Measurements from ENCODE around the gene KLHDC4.

The KLHDC4 gene

DNA sequence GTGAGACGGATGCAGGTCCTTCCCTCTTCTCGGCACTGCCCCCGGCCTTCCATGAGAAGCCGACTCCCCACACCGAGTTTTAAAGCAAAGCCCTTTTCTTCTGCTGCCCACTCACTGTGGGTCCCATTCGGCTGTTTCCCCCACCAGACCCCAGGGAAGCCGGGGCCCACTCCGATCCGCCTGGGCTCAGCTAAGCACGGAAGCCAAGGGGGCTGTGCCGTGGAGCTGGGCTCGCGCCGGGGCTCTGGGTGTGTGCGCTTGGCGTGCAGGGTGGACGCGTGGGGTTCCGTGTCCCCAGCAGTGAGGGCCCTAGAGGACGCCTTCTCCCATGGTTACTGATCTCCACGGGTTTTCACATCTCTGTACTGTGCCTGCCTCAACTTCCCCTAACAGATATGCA is 68.5 kb downstream of the KLHDC4 start:
- no peak for DNase-seq

DNA sequence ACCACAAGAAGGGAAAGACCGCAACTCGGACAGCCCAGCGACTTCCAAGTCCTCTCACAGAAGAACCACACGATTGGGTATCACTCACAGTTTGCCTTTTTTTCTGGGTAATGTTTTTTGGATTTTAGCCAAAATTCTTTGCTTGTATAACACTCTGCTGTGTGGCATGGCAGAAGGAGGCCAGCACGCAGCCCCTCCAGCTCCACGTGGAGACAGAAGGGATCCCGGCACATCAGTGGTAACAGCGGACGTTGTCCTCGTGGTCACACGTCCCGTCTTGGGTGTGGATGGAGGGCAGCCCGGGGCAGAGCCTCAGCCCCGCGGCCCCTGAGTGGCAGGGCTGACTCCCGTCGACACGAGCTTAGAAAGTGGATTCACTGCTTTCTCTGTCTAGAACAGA is 69.1 kb downstream of the KLHDC4 start:
- DNase-seq, result no peak

DNA sequence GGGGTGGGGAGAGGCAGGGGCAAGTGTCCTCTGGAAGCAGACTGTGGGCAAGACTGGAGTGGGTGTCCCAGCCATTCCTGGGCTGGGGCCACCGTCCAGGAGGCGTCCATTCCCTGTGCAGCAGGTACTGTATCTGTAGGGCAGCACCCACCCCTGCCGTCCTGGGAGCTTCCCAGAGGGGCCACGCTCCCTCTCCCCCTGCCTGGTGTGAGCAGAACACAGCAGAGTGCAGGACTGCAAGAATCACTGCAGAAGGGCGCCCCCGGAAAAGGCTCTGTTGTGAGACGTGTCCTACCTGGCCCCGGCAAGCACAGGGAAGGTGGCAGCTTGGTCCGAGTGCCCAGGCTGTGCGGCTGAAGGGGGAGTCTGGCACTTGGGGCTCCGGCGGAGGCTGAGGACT is 70.3 kb downstream of the KLHDC4 start:
- DNase-seq, result no peak

DNA sequence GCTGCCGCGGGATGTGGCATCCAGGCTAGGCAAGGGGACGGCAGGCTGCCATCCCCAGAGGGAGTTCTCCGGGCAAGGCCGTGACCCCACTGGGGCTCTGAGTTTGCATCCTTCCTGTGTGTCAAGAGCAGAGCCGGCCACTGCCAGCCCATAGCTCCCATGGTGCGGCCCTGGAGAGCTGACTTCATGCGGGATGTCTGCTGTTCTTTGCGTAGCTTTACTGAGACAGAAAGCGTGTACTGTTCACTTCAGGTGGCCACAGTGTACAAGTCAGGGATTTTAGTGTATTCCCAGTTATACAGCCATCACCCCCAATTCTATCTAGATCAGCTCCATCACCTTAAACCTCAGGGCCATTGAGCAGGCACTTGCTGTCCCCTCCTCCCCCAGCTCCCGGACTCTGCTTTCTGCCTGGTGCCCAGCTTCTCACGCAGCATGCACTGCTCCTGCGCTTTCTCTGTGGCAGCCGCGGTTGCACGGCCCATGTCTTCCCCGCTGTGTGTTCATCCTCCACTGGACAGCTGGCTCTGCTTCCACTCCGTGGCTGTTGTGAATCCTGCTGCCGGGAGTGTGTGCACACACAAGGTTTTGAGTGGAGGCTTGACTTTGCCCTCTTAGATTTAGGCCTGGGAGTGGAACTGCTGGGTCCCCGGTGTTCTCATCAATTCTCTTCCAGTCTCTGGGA is 71.2 kb downstream of the KLHDC4 start:
- no peak for DNase-seq

DNA sequence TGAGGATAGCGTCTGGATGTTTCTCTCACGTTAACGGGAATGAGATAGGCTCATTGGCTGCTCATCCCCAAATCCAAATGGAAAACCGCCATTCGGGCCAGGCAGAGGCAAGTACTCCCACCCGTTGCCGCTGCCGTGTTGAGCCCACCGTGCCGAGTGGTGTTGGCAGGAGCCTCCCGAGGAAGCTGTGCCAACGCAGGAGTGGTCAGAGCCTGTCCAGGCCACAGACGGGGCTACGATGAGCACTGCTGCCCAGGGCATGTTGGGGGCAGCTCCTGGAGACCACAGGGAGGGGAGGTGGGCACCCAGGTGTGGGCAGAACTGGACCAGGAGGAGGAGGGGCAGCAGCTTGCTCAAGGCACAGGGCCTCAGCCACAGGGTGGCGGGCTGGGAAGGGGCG is 72.0 kb downstream of the KLHDC4 start:
- DNase-seq, result no peak

DNA sequence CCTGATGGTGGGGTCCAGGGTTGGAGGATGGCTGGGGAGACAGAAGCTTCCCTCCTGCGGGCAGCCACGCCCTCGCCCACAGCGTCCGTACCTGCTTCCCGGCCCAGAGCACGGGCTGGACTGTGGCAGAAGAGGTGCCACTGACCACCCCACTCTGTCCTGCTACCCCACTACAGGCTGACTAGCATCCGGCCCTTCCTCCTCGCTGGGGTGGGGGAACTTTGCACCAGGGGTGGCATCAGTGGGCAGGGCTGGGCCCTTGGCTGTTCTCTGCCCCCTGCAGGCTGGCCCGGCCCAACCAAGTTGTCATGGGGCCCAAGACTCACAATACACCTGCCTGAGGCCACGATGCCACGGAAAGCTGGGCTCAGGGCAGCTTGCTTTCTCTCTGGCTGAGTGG is 73.0 kb downstream of the KLHDC4 start:
- no peak for DNase-seq

DNA sequence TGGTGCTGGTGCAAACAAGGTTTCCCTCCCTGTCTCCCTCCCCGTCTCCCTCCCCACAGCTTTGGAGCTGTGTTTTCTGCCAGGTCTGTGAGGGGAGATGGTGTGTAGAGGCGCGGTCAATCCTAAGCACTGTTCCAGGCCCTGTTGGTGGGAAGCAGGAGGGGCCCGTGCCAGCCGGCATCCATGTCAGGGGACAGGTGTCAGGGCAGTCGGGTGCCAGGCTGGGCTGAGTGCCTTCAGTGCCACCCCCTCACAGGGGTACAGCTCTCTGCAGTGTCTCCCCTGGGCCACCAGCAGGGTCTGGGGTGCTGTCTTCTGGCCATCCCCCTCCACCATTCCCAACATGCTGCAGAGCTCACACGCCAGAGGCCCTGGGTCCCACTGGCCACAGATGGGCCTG is 73.6 kb downstream of the KLHDC4 start:
- DNase-seq, result no peak

DNA sequence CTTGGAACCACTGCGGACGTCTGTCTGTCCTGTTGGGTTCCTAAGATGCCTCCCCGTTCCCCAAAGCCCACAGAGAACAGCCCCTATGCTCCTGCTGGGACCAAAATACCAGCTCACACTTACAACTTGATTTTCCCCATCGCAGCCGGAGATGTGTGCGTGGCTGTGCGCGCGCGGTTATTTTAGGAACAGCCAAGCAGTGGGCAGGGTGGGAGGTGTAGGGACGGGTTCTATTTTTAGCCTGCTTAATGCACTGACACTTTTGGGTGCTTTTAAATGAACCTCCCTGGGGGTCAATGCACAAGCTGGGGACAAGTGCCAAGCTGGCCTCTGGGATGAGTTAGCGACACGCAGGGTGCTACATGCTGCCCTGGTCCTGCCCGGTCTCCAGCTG is 74.1 kb downstream of the KLHDC4 start:
- DNase-seq, result no peak

DNA sequence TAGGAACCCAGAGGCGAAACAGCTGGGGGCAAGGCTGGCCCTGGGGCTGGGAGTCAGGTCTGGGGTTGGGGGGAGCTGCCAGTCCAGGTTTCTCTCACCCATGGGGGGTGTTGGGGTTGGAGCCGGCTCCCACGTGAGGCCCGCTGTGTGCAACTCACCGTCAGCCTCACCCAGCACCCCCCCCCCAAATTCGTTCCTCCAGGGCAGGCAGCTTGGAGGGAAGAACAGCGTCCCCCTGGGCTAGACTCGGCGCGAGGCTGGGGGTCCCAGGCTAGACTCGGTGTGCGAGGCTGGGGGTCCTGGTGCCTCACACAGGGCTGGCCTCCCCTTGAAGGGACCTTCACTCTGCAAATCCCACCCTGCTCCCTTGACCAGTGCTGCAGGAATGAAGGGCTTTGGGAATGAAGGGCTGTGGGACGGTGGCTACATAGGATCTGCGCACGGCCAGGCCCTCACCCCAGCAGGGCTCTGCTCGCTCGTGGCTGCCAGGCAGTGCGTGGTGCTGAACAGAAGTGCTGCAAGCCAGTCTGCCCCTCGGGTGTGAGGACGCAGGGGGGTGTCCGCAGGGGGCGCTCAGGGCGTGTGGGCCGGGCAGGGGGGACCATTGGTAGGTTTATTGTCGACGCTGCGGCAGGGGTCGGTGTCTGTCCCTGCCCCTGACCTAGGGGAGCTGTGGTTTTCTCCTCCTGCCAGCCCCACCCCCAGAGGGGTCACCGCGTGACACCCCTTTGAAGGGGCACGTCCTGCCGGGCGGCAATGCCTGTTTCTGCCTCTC is 74.7 kb downstream of the KLHDC4 start:
- no peak for DNase-seq

DNA sequence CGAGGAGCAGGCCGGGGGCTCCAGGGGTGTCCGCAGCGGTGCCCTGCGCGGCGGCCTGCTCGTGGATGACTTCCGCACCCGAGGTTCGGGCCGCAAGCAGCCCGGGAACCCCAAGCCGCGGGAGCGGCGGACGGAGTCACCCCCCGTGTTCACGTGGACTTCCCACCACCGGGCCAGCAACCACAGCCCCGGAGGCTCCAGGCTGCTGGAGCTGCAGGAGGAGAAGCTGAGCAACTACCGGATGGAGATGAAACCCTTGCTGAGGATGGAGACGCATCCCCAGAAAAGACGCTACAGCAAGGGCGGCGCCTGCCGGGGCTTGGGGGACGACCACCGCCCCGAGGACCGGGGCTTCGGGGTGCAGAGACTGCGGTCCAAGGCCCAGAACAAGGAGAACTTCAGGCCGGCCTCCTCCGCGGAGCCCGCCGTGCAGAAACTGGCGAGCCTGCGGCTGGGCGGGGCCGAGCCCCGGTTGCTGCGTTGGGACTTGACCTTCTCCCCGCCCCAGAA is 75.8 kb downstream of the KLHDC4 start:
- no peak for DNase-seq

DNA sequence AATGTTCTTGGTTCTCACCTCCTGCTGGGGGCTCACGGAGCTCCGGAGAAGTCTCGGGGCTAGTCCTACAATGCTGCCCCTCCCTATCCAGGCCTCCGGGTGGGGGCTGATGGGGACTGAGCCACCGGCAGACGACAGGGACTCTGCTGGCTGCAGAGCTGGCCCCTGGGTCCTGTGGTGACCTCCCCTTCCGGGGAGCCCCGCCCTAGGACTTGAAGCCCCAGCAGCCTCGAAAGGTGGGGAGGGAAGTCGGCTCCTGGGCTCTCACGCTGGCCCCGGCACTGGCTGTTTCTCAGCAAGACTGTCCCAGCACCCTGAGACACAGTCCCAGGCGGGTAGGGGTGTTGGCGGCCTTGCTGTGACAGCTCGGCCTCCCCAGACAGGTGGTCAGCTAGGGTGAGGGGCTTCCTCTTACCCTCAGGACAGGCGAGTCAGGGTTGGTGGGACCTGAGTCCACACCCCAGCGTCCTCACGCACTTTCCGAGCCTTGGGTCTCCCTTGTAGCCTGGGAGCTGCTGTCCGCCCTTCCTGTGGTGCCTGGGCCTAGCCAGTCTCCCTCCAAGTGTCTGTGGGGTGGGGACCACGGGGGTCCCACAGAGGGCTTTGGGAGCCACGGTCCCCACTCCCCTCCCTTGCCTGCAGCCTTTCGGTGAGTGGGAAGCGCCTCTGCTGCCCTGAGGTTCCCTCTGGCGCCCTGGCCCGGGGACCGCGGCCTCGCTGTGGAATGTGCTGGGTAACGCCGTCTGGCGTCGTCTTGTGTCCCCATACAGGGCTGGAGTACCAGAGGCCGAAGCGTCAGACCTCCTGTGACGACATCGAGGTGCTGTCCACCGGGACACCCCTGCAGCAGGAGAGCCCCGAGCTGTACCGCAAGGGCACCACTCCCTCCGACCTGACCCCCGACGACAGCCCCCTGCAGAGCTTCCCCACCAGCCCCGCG is 76.6 kb downstream of the KLHDC4 start:
- no peak for DNase-seq

DNA sequence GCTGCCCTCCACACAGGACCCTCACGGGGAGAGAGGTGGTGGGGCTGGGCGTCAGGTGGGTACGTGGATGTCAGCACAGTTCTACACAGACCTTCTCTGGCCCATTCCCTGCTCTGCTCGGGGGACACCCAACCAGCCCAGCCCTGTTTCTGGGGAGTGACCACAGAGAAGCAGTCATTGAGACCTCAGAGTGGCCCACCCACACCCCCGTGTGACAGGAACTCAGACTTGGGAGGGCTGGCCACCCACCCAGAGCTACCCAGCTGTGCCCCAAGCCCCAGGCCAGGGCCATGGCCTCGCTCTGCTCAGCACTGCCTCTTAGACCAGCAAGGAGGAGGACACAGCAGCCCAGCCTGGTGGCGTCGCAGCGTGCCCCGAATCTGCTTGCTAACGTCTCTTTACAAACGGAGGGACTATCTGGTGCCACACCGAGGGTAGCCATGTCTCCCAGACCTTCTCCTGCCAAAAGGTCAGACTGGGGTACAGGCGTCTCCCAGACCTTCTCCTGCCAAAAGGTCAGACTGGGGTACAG is 77.7 kb downstream of the KLHDC4 start:
- DNase-seq, result no peak

DNA sequence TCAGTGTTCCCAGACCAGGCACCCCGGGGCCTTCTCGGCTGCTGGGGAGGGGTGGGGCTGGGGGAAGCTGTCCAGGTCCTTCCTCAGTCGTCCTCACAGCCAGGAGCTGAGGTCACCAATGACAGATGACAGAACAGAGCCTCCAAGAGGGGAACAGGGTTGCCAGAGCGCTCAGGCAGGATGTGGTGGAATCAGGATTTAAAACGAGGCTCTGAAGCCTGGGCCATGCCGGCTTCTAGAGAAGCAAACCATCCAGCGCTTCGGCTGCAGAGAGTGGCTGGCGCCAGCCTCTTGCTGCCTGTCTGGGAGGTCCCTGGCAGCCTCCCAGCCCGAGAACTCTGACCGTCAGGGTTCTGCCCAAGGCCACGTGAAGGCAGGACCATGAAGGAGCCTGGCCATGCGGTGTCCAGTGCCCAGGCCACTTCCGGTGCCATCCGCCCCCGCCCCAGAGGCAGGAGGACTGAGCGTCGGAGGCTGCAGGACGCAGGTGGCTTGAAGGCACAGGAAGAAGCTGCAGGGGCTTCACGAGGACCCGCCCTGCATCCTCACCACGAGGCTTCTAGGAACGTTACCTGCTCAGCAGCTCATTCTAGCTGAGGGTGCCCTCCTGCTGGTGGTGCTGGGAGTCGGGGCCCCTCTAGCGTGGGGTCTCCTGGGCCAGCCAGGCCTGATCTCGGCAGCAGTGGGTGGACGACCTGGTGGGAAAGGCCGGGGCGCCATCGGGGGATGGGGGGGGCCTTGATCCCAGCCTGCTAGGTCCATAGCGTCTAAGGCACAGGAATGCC is 78.5 kb downstream of the KLHDC4 start:
- no peak for DNase-seq

DNA sequence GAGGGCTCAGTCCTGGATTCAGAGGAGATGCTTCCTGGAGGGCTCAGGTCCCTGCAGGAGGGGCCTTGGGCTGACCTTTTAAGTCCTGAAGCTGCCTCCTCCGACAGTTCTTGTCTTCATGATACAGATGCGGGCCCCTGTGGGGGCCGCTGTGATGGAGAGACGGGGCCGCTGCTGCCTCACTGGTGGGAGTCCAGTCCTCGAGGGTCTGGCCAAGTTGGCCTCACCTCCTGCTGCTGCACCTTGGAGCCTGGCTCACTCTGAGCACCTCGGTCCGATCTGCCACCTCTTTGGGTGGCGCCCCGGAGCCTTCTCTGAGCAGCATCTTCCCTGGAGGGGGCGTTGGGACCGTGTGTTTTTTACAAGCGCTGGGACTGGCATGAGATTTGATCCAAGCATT is 79.1 kb downstream of the KLHDC4 start:
- DNase-seq, result no peak

DNA sequence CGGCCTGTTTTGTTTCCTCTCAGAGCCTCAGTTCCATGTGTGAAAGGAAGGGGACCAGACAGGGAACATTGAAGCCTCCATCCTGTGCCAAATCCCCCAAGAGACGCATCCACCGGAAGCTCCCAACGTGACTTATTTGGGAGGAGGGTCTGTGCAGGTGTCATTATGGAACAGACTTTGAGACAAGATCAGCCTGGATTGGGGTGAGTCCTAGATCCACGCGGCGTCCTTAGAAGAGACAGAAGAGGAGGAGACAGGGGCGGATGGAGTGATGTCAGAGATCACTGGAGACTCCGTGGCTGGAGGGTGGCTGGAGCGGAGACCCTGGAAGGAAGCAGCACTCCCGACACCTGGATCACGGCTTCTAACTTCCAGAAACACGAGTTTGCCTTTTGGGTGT is 80.0 kb downstream of the KLHDC4 start:
- DNase-seq, result no peak

DNA sequence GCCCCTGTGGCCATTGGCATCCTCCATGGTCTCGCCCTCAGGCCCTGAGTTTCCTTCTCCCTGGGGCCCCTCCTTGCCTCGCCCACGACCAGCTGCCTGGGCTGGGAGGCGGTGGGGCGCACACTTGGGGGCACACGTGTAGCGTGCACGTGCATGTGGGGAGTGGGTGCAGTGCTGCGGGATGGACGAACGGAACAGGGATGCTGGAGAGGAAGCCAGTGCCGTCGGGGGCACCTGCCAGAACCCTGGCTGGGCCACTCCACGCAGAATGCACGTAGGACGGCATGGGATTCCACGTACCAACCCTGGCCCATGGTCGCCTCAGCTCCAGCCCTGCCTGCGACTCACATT is 80.4 kb downstream of the KLHDC4 start:
- no peak for DNase-seq

DNA sequence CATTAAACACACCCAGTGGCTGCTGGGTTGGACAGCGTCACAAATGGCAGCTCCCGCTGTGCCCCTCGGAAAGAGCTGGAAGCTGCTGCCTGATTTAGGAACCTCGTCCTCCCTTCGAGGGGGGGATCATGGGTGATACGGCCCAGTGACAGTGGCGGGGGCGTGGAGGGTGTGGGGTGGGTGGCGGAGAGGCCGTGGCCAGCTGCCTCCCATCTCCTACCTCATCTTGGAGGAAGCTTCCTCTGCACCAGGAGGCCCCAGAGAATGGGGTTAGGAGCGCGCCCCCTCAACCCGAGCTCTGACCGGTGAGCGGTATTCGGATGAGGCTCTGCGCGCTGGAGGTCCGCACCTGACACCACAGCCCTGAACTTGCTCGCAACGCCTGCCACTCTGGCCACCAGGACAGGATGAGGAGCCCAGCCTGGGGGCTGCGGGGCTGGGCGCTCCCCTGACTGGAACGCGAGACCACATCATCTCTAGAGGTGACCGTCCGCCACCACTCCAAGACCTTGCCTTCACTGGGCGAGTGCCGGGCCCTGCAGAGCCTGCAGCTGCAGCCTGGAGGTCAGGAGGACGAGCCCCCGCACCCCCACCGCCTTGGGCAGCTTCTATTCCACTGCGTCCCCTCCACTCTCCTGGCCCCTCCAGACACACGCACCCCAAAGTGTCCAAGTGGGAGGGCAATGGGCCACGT is 80.9 kb downstream of the KLHDC4 start:
- no peak for DNase-seq

DNA sequence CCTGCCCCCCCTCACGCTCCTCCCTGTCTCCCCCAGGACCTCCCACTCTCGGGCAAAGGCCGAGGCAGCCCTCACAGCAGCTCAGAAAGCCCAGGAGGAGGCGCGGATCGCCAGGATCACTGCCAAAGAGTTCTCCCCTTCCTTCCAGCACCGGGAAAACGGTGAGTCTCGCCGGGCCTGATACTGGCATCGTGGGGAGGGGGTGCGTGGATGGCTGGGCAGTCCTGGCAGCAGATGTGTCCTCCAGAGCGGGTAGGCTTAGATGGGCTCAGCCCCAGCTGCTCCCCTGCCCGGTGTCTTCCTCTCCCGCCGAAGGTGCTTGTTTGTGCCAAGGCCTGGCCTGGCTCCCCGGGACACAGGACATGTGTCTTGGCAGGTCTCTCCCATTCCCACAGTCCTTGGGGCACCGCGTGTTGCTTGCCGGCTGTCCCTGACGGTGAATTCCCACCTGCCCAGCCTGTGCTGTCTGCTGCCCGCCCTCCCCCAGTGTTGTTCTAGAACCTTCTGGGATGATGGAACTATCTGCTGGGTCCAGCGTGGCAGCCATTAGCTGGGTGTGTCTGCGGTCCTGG is 81.6 kb downstream of the KLHDC4 start:
- DNase-seq, result no peak

DNA sequence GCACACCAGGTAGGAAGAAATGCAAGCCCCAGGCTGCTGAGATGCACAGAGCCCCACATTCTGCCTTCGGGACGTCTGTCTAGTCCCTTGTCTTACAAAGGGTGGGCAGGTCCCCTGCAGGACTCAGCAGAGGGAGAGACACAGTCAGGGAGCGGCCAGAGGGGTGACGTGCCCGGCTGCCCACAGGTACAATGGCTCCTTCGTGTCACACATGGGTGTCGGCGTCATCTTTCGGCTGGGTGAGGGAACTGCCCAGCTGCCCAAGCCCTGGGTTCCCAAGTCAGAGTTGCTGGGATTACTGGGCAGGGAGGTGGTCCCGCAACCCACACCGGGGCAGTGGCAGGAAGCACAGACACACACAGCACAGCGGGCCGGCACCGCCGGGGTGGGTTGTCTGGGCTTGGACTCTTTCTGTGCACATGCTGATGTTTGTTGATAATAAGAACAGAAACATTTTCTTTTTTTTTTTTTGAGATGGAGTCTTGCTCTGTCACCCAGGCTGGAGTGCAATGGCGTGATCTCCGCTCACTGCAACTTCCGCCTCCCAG is 82.9 kb downstream of the KLHDC4 start:
- no peak for DNase-seq

DNA sequence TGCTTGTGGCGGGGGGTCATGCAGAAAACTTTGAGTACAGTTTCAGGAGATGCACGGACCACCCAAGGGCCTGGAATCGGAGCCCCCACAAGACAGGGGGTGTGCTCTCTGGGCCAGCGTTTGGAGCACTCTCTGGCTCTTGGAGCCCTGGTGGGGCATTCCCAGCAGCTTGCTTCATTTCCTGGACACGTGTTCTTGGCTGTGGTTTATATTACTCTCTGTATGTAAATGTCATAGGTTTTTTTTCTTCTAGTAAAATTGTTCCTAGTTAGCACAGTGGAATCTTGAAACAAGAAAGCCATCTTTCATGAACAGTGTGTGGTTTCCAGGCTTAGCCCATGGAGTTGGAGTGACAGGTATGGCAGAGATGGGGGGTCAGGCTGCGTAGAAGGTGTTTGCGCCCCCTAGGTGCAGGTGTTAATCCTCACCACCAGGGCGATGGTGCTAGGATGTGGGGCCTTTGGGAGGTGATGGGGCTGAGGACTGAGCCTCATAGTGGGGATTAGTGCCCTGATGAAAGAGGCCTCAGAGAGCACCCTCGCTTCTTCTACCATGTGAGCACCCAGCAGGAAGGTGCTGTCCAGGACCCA is 83.7 kb downstream of the KLHDC4 start:
- DNase-seq, result peak; percentile 71

All from inflammatory macrophage treated with lipopolysaccharide for 4 hours (primary cell).